Mucosa of stomach (tissue), 1 donor: ENCODE measurements around the gene CAMTA1.

Source experiments
- H3K27me3 ChIP-seq: one replicate; pipeline ENCODE4 v1.7.0; 2013; ENCODE audit warnings: mild to moderate bottlenecking, low read length; ENCODE audit not compliant: control insufficient read depth, insufficient read depth
- H3K36me3 ChIP-seq: one replicate; pipeline ENCODE4 v1.7.0; 2013; ENCODE audit warnings: low read length; ENCODE audit not compliant: control insufficient read depth, insufficient read depth
- H3K4me1 ChIP-seq: one replicate; pipeline ENCODE4 v1.7.0; 2013; ENCODE audit warnings: mild to moderate bottlenecking, low read length; ENCODE audit not compliant: control insufficient read depth, insufficient read depth
- H3K4me3 ChIP-seq: one replicate; pipeline ENCODE4 v1.7.0; 2013; ENCODE audit warnings: low read length
- H3K9ac ChIP-seq: one replicate; pipeline ENCODE4 v1.7.0; 2013; ENCODE audit warnings: mild to moderate bottlenecking, low read length, moderate library complexity
- H3K9me3 ChIP-seq: one replicate; pipeline ENCODE4 v1.7.0; 2013; ENCODE audit warnings: mild to moderate bottlenecking, low read length, moderate library complexity; ENCODE audit not compliant: control insufficient read depth
- donor health status: Pancreatic carcinoma.

The CAMTA1 gene

GRCh38 chr1:6874298-6874697 is 89.0 kb downstream of the CAMTA1 start:
- H3K9me3 ChIP-seq = no peaks in the 10 kb centered on the region
- H3K9ac ChIP-seq = no peak overlapping the region
- H3K27me3 ChIP-seq = no peaks in the 10 kb centered on the region
- no peak overlapping the region for H3K4me3 ChIP-seq
- no peaks in the 10 kb centered on the region for H3K4me1 ChIP-seq
- H3K36me3 ChIP-seq = no peaks in the 10 kb centered on the region

GRCh38 chr1:6880951-6881690 is 95.9 kb downstream of the CAMTA1 start:
- Histone ChIP-seq H3K36me3 (no peaks in the 10 kb centered on the region), H3K9ac (no peak overlapping the region), H3K27me3 (no peaks in the 10 kb centered on the region), H3K4me3 (no peak overlapping the region), H3K4me1 (no peaks in the 10 kb centered on the region), H3K9me3 (no peaks in the 10 kb centered on the region)

DNA sequence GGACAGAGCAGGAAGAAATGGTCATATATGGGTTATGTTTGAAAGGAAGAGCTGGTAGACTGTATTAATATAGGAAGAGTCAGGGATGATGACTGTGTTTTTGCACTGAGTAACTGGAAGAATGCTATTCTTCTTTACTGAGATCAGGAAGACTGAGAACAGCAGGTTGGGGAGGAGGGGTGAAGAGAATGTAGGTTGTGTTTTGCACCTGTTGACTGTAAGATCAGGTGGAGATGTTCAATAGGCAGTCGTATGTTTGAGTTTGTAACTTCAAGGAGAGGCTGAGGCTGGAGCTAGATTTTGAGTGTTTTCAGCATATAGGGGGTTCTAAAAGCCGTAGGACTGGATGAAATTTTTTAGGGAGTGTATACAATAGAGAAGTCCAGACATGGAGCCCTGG is 97.2 kb downstream of the CAMTA1 start:
- no peak overlapping the region for H3K9ac ChIP-seq
- H3K27me3 ChIP-seq = no peaks in the 10 kb centered on the region
- no peak overlapping the region for H3K4me3 ChIP-seq
- H3K36me3 ChIP-seq = no peaks in the 10 kb centered on the region
- no peaks in the 10 kb centered on the region for H3K9me3 ChIP-seq
- peaks cover 8% of the 10 kb centered on the region for H3K4me1 ChIP-seq

GRCh38 chr1:6884652-6885153 is 99.4 kb downstream of the CAMTA1 start:
- Histone ChIP-seq H3K36me3 (no peaks in the 10 kb centered on the region), H3K4me3 (no peak overlapping the region), H3K9me3 (no peaks in the 10 kb centered on the region), H3K27me3 (no peaks in the 10 kb centered on the region), H3K4me1 (peaks cover 8% of the 10 kb centered on the region), H3K9ac (no peak overlapping the region)

- no peaks in the 10 kb centered on the region for H3K36me3 ChIP-seq
- no peak overlapping the region for H3K9ac ChIP-seq
- H3K9me3 ChIP-seq = no peaks in the 10 kb centered on the region
- no peaks in the 10 kb centered on the region for H3K27me3 ChIP-seq
- no peak overlapping the region for H3K4me3 ChIP-seq
- H3K4me1 ChIP-seq = peaks cover 8% of the 10 kb centered on the region
These were observed 100.2 kb downstream of the CAMTA1 start for GRCh38 chr1:6885426-6885825.

- H3K27me3 ChIP-seq = no peaks in the 10 kb centered on the region
- no peak overlapping the region for H3K9ac ChIP-seq
- H3K4me1 ChIP-seq = peaks cover 8% of the 10 kb centered on the region
- no peaks in the 10 kb centered on the region for H3K9me3 ChIP-seq
- H3K4me3 ChIP-seq = no peak overlapping the region
- no peaks in the 10 kb centered on the region for H3K36me3 ChIP-seq
These were observed 101.3 kb downstream of the CAMTA1 start for GRCh38 chr1:6886523-6886922.

DNA sequence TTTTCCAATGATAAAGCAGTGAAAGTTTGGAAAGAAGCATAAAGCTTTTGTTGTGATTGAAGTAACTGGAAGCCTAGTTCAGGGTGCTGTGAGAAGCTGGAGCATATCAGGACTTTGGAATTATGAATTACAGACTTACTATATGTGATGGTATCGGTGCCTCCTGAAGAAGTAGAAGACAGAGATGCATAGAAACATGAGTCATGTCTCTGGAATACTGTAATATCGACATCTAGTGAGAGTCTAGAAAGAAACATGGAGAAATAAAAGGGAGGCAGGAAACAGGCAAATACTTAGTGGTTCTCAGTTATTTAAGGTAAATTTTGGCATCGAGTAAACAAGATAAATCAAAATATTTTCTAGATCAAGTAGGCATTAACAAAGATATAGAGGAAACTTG is 103.0 kb downstream of the CAMTA1 start:
- Histone ChIP-seq H3K4me3 (no peak overlapping the region), H3K9me3 (no peaks in the 10 kb centered on the region), H3K4me1 (peaks cover 8% of the 10 kb centered on the region), H3K9ac (no peak overlapping the region), H3K36me3 (no peaks in the 10 kb centered on the region), H3K27me3 (no peaks in the 10 kb centered on the region)

DNA sequence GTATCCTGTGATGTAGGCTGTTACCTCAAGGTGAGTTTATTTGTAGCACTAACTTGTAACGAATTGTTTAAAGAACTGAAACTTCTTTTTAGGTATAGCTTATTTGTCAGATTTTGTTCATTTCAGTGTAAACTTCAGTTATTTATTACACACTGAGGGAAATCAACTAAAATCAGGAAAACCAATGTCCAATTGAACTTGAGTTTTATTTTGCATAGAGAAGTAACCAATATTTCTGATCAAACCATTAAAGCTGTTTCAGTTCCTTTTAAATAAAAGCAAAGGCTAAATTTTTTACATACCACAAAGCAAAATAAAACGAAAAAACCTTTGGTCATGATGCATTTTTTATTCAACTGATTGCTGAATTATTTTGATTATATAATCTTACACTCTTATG is 103.6 kb downstream of the CAMTA1 start:
- no peaks in the 10 kb centered on the region for H3K9me3 ChIP-seq
- no peak overlapping the region for H3K9ac ChIP-seq
- no peaks in the 10 kb centered on the region for H3K27me3 ChIP-seq
- peaks cover 8% of the 10 kb centered on the region for H3K4me1 ChIP-seq
- no peaks in the 10 kb centered on the region for H3K36me3 ChIP-seq
- H3K4me3 ChIP-seq = no peak overlapping the region

- no peak overlapping the region for H3K9ac ChIP-seq
- no peak overlapping the region for H3K4me3 ChIP-seq
- no peaks in the 10 kb centered on the region for H3K36me3 ChIP-seq
- H3K9me3 ChIP-seq = no peaks in the 10 kb centered on the region
- peaks cover 8% of the 10 kb centered on the region for H3K4me1 ChIP-seq
- H3K27me3 ChIP-seq = no peaks in the 10 kb centered on the region
These were observed 104.7 kb downstream of the CAMTA1 start for GRCh38 chr1:6889875-6890480.

GRCh38 chr1:6890686-6891085 is 105.4 kb downstream of the CAMTA1 start:
- H3K4me1 ChIP-seq = peaks cover 8% of the 10 kb centered on the region
- no peak overlapping the region for H3K9ac ChIP-seq
- H3K27me3 ChIP-seq = no peaks in the 10 kb centered on the region
- H3K4me3 ChIP-seq = no peak overlapping the region
- H3K9me3 ChIP-seq = no peaks in the 10 kb centered on the region
- no peaks in the 10 kb centered on the region for H3K36me3 ChIP-seq

GRCh38 chr1:6891781-6892579 is 106.7 kb downstream of the CAMTA1 start:
- Histone ChIP-seq H3K4me3 (no peak overlapping the region), H3K4me1 (peaks cover under 1% of the 10 kb centered on the region), H3K36me3 (no peaks in the 10 kb centered on the region), H3K9me3 (no peaks in the 10 kb centered on the region), H3K27me3 (no peaks in the 10 kb centered on the region), H3K9ac (no peak overlapping the region)

- no peak overlapping the region for H3K9ac ChIP-seq
- H3K27me3 ChIP-seq = no peaks in the 10 kb centered on the region
- H3K4me3 ChIP-seq = no peak overlapping the region
- no peaks in the 10 kb centered on the region for H3K9me3 ChIP-seq
- no peaks in the 10 kb centered on the region for H3K4me1 ChIP-seq
- no peaks in the 10 kb centered on the region for H3K36me3 ChIP-seq
These were observed 108.1 kb downstream of the CAMTA1 start for GRCh38 chr1:6893388-6893787.
